ENCODE results near the gene WBP4.

- TF ChIP-seq CTCF (conservative IDR thresholded peaks at IDR 0.05; ENCODE audit: low read length) (peak; percentile 41; the same call in 1 of the 2 replicates), EZH2phosphoT487 (IDR thresholded peaks at IDR 0.05; ENCODE audit: borderline replicate concordance) (no peak)
Measured at GRCh38 chr13:41060082-41060723, 1.1 kb upstream of the WBP4 start.

Measured in Loucy (cell line).